ENCODE results near the gene SLC25A21. TPM values are rescaled to one million over a fixed set of nuclear protein-coding genes. Genes with fewer than 3 reads are reported as not detected.
"Not testable (repeated sequence)": the region's sequence is repeated elsewhere in the genome, so short reads cannot be mapped to it uniquely, and the experiment has no call there.

The SLC25A21 gene
- polyA plus RNA-seq, 3 donors: 0.24 to 0.54 (median 0.34) TPM

GRCh38 chr14:36843410-36843809 lies 329.0 kb downstream of the SLC25A21 start:
- H3K27ac ChIP-seq (ENCODE audit: low read depth, low read length): no peak overlapping the region
- 53 to 85% (median 77%) methylated on average over 1 of the region's 1 CpG for WGBS, 3 donors

- WGBS, 3 donors: 17 to 38% (median 34%) methylated on average over 2 of the region's 2 CpGs
These were observed 337.3 kb downstream of the SLC25A21 start for GRCh38 chr14:36835128-36835527.

GRCh38 chr14:36834293-36834692 lies 338.1 kb downstream of the SLC25A21 start:
- H3K27ac ChIP-seq (ENCODE audit: low read depth, low read length): no peak overlapping the region
- 62 to 83% (median 66%) methylated on average over 2 of the region's 2 CpGs for WGBS, 3 donors

More at GRCh38 chr14:36835128-36835527, 337.3 kb downstream of the SLC25A21 start:
- H3K27ac ChIP-seq (ENCODE audit: low read depth, low read length): no peak overlapping the region

GRCh38 chr14:36829547-36829946 lies 342.9 kb downstream of the SLC25A21 start:
- WGBS, 3 donors: 38 to 78% (median 59%) methylated on average over 3 of the region's 3 CpGs
- H3K27ac ChIP-seq (ENCODE audit: low read depth, low read length): no peak overlapping the region

- no peak overlapping the region for H3K27ac ChIP-seq (ENCODE audit: low read depth, low read length)
- 0 to 48% (median 0%) methylated on average over 2 of the region's 2 CpGs for whole genome bisulfite sequencing, 3 donors
These were observed 344.5 kb downstream of the SLC25A21 start for GRCh38 chr14:36827861-36828260.

- H3K27ac ChIP-seq (ENCODE audit: low read depth, low read length): no peak overlapping the region
- 65 to 86% (median 83%) methylated on average over 6 of the region's 6 CpGs for WGBS, 3 donors
These were observed 345.8 kb downstream of the SLC25A21 start for GRCh38 chr14:36826614-36827013.

- WGBS, 3 donors: 80 to 89% (median 86%) methylated on average over 4 of the region's 4 CpGs
- H3K27ac ChIP-seq (ENCODE audit: low read depth, low read length): no peak overlapping the region
These were observed 347.6 kb downstream of the SLC25A21 start for GRCh38 chr14:36824854-36825253.

- 60 to 70% (median 69%) methylated on average over 4 of the region's 4 CpGs for WGBS, 3 donors
These were observed 348.8 kb downstream of the SLC25A21 start for GRCh38 chr14:36823651-36824050.

GRCh38 chr14:36822685-36823084 lies 349.7 kb downstream of the SLC25A21 start:
- H3K27ac ChIP-seq (ENCODE audit: low read depth, low read length): no peak overlapping the region

More at GRCh38 chr14:36823651-36824050, 348.8 kb downstream of the SLC25A21 start:
- no peak overlapping the region for H3K27ac ChIP-seq (ENCODE audit: low read depth, low read length)

GRCh38 chr14:36820901-36821300 lies 351.5 kb downstream of the SLC25A21 start:
- 74 to 81% (median 79%) methylated on average over 1 of the region's 1 CpG for WGBS, 3 donors

GRCh38 chr14:36820111-36820709 lies 352.2 kb downstream of the SLC25A21 start:
- WGBS, 3 donors: 50 to 61% (median 50%) methylated on average over 2 of the region's 2 CpGs
- H3K27ac ChIP-seq (ENCODE audit: low read depth, low read length): no peak overlapping the region

More at GRCh38 chr14:36820901-36821300, 351.5 kb downstream of the SLC25A21 start:
- H3K27ac ChIP-seq (ENCODE audit: low read depth, low read length): no peak overlapping the region

- 23 to 29% (median 27%) methylated on average over 2 of the region's 2 CpGs for WGBS, 3 donors
These were observed 353.5 kb downstream of the SLC25A21 start for GRCh38 chr14:36818794-36819384.

GRCh38 chr14:36818246-36818645 lies 354.2 kb downstream of the SLC25A21 start:
- no peak overlapping the region for H3K27ac ChIP-seq (ENCODE audit: low read depth, low read length)
- WGBS, 3 donors: 41 to 86% (median 55%) methylated on average over 2 of the region's 2 CpGs

More at GRCh38 chr14:36818794-36819384, 353.5 kb downstream of the SLC25A21 start:
- H3K27ac ChIP-seq (ENCODE audit: low read depth, low read length): no peak overlapping the region

- WGBS, 3 donors: 77 to 84% (median 82%) methylated on average over 9 of the region's 9 CpGs
- H3K27ac ChIP-seq (ENCODE audit: low read depth, low read length): no peak overlapping the region
These were observed 355.1 kb downstream of the SLC25A21 start for GRCh38 chr14:36817071-36817930.

- H3K27ac ChIP-seq (ENCODE audit: low read depth, low read length): no peak overlapping the region
- WGBS, 3 donors: 72 to 87% (median 85%) methylated on average over 5 of the region's 5 CpGs
These were observed 355.9 kb downstream of the SLC25A21 start for GRCh38 chr14:36816481-36816880.

GRCh38 chr14:36814783-36815182 lies 357.6 kb downstream of the SLC25A21 start:
- 90 to 92% (median 91%) methylated on average over 5 of the region's 5 CpGs for WGBS, 3 donors
- not testable (repeated sequence) for H3K27ac ChIP-seq (ENCODE audit: low read depth, low read length)

GRCh38 chr14:36810209-36810608 lies 362.2 kb downstream of the SLC25A21 start:
- no peak overlapping the region for H3K27ac ChIP-seq (ENCODE audit: low read depth, low read length)
- 56 to 73% (median 70%) methylated on average over 2 of the region's 2 CpGs for WGBS, 3 donors

- WGBS, 3 donors: 56 to 65% (median 63%) methylated on average over 4 of the region's 4 CpGs
- H3K27ac ChIP-seq (ENCODE audit: low read depth, low read length): no peak overlapping the region
These were observed 364.7 kb downstream of the SLC25A21 start for GRCh38 chr14:36807727-36808126.

- H3K27ac ChIP-seq (ENCODE audit: low read depth, low read length): no peak overlapping the region
- 25 to 26% (median 26%) methylated on average over 6 of the region's 6 CpGs for WGBS, 3 donors
These were observed 367.3 kb downstream of the SLC25A21 start for GRCh38 chr14:36805131-36805559.

All from adipose tissue (tissue), 3 donors.